PC-9 (cell line): ENCODE measurements around the gene PPP2R3B. TPM values are rescaled to one million over a fixed set of nuclear protein-coding genes. Genes with fewer than 3 reads are reported as not detected.
"Not testable (repeated sequence)": the region's sequence is repeated elsewhere in the genome, so short reads cannot be mapped to it uniquely, and the experiment has no call there.

Experiments used
- BruUV-seq: library from RNA; stranded (reverse); fragments of 400-500 nt; replicated peaks from 2 replicates; lab custom pipeline; 2021; lab: Mats Ljungman, UMichigan
- CTCF ChIA-PET: fragments of 300-600 bp; sonication (Branson Sonifier 250); formaldehyde crosslinking; loops from one replicate; lab custom pipeline; 2022; ENCODE audit warnings: antibody characterized with exemption; lab: Charles Lee
- POLR2A ChIA-PET: fragments of 300-600 bp; sonication (Branson Sonifier 250); formaldehyde crosslinking; loops from one replicate; lab custom pipeline; 2022; ENCODE audit warnings: antibody characterized with exemption; ENCODE audit not compliant: unreplicated experiment; lab: Charles Lee
- DNase-seq, 2 experiments: peaks; one replicate each; pipeline versions ENCODE4 v3.0.0 to v3.0.0-alpha.2; 2015 to 2022; ENCODE audit warnings: mixed read lengths in 1 of 2
- H2AFZ ChIP-seq: fragments of 200-600 bp; sonication (generic); 2 replicates; pipeline ENCODE4 v1.8.1; 2017; ENCODE audit warnings: antibody characterized with exemption
- H3F3A ChIP-seq: fragments of 200-600 bp; sonication (generic); 2 replicates; pipeline ENCODE4 v1.8.1; 2017; ENCODE audit warnings: antibody characterized with exemption, mild to moderate bottlenecking, low read depth; ENCODE audit not compliant: insufficient read depth
- H3K27ac ChIP-seq: fragments of 200-600 bp; sonication (generic); 2 replicates; pipeline ENCODE4 v1.6.1; 2016; ENCODE audit warnings: mixed run types
- H3K27me3 ChIP-seq: fragments of 200-600 bp; sonication (generic); 2 replicates; pipeline ENCODE4 v1.6.1; 2016; ENCODE audit warnings: low read depth, mixed run types; ENCODE audit not compliant: insufficient read depth
- H3K36me3 ChIP-seq: fragments of 200-600 bp; sonication (generic); 2 replicates; pipeline ENCODE4 v1.6.1; 2016; ENCODE audit warnings: low read depth, mixed run types
- H3K4me1 ChIP-seq: fragments of 200-600 bp; sonication (generic); replicated peaks from 2 replicates; pipeline ENCODE4 v1.6.1; 2016; ENCODE audit warnings: mixed run types; ENCODE audit not compliant: insufficient read depth
- H3K4me2 ChIP-seq: fragments of 200-600 bp; sonication (generic); 2 replicates; pipeline ENCODE4 v1.6.1; 2017; ENCODE audit warnings: mixed run types
- H3K4me3 ChIP-seq: fragments of 200-600 bp; sonication (generic); 2 replicates; pipeline ENCODE4 v1.6.1; 2016; ENCODE audit warnings: mixed run types
- H3K79me2 ChIP-seq: fragments of 200-600 bp; sonication (generic); 2 replicates; pipeline ENCODE4 v1.6.1; 2017; ENCODE audit warnings: low read depth, mixed run types
- H3K9me2 ChIP-seq: fragments of 200-600 bp; sonication (generic); 2 replicates; pipeline ENCODE4 v1.8.1; 2017; ENCODE audit warnings: mild to moderate bottlenecking; ENCODE audit not compliant: insufficient read depth
- H3K9me3 ChIP-seq: fragments of 200-600 bp; sonication (generic); 2 replicates; pipeline ENCODE4 v1.8.1; 2016; ENCODE audit warnings: low read depth; ENCODE audit not compliant: insufficient read depth
- H4K20me1 ChIP-seq: fragments of 200-600 bp; sonication (generic); 2 replicates; pipeline ENCODE4 v1.8.1; 2017; ENCODE audit not compliant: insufficient read depth
- CTCF ChIP-seq: fragments of 200-600 bp; sonication (generic); conservative IDR thresholded peaks from 2 replicates; pipeline ENCODE4 v1.6.1; 2017; ENCODE audit warnings: mixed run types, antibody characterized with exemption, mild to moderate bottlenecking, moderate library complexity
- EZH2 ChIP-seq: fragments of 200-600 bp; sonication (generic); IDR thresholded peaks from 2 replicates; pipeline ENCODE4 v1.8.0; 2017; ENCODE audit warnings: antibody characterized with exemption, low read depth
- intact Hi-C: fragments of 100-400 bp; cut with micrococcal nuclease; formaldehyde crosslinking; loops from one replicate; pipeline ENCODE4 v1.10.0; 2022; ENCODE audit not compliant: unreplicated experiment
- total RNA-seq: library from RNA; stranded (reverse); gene quantifications from 2 replicates; pipeline ENCODE4 v1.2.3, GENCODE V29; 2021

PPP2R3B gene
- total RNA-seq, 1 experiment from 2014 or later, result 32.5 TPM

- Histone ChIP-seq H3K4me1 (no peaks in the 10 kb centered on the region), H3K27me3 (no peaks in the 10 kb centered on the region), H3K27ac (no peak overlapping the region), H4K20me1 (no peaks in the 10 kb centered on the region), H3K4me3 (no peak overlapping the region), H2AFZ (no peak overlapping the region), H3K79me2 (no peaks in the 10 kb centered on the region), H3K36me3 (no peaks in the 10 kb centered on the region), H3F3A (no peaks in the 10 kb centered on the region), H3K4me2 (no peak overlapping the region), H3K9me3 (no peaks in the 10 kb centered on the region), H3K9me2 (no peaks in the 10 kb centered on the region)
- TF ChIP-seq EZH2 (no peak), CTCF (no peak)
- intact Hi-C loops, result no loop called here
- ChIA-PET POLR2A (no interaction called here), CTCF (no interaction called here)
- no peak for DNase-seq
- BruUV-seq, result no TSS peak
Measured at GRCh38 chrX:351736-352135, 35.0 kb downstream of the PPP2R3B start.

- intact Hi-C loops, H3K27ac ChIP-seq, H3K79me2 ChIP-seq, H3K9me3 ChIP-seq, H2AFZ ChIP-seq, H3K9me2 ChIP-seq, H3K27me3 ChIP-seq, CTCF ChIA-PET, H3K4me2 ChIP-seq, H4K20me1 ChIP-seq, DNase-seq, H3K4me3 ChIP-seq, H3K4me1 ChIP-seq, POLR2A ChIA-PET, H3F3A ChIP-seq, BruUV-seq, H3K36me3 ChIP-seq: not testable (repeated sequence)
Measured at GRCh38 chrX:351324-351641, 35.4 kb downstream of the PPP2R3B start.

- CTCF ChIA-PET, result no interaction called here
- H3K4me3 ChIP-seq, result no peak overlapping the region
- no peak overlapping the region for H2AFZ ChIP-seq
- no TSS peak for BruUV-seq
- intact Hi-C loops, result no loop called here
- H3K4me2 ChIP-seq, result no peak overlapping the region
- H3K36me3 ChIP-seq, result no peaks in the 10 kb centered on the region
- no peaks in the 10 kb centered on the region for H3K79me2 ChIP-seq
- H4K20me1 ChIP-seq, result no peaks in the 10 kb centered on the region
- no peaks in the 10 kb centered on the region for H3K9me2 ChIP-seq
- H3K27ac ChIP-seq, result no peak overlapping the region
- no peaks in the 10 kb centered on the region for H3K4me1 ChIP-seq
- H3K27me3 ChIP-seq, result no peaks in the 10 kb centered on the region
- DNase-seq, result no peak
- H3K9me3 ChIP-seq, result no peaks in the 10 kb centered on the region
- TF ChIP-seq CTCF, result no peak
- no peak for TF ChIP-seq EZH2
- no peaks in the 10 kb centered on the region for H3F3A ChIP-seq
- POLR2A ChIA-PET, result no interaction called here
Measured at GRCh38 chrX:350534-351323, 36.0 kb downstream of the PPP2R3B start.

- Histone ChIP-seq H3K79me2 (no peaks in the 10 kb centered on the region), H3K9me3 (no peaks in the 10 kb centered on the region), H3F3A (no peaks in the 10 kb centered on the region), H4K20me1 (no peaks in the 10 kb centered on the region), H3K4me2 (no peak overlapping the region), H3K36me3 (no peaks in the 10 kb centered on the region), H3K27ac (no peak overlapping the region), H3K9me2 (no peaks in the 10 kb centered on the region), H3K4me3 (no peak overlapping the region), H3K27me3 (no peaks in the 10 kb centered on the region), H3K4me1 (no peaks in the 10 kb centered on the region), H2AFZ (no peak overlapping the region)
- intact Hi-C loops, result no loop called here
- ChIA-PET POLR2A (no interaction called here), CTCF (no interaction called here)
- DNase-seq, result no peak
- no peak for TF ChIP-seq EZH2
- TF ChIP-seq CTCF, result no peak
- no TSS peak for BruUV-seq
Measured at GRCh38 chrX:350148-350533, 36.6 kb downstream of the PPP2R3B start.
